Measurements from ENCODE around the gene CCDC198. TPM values are rescaled to one million over a fixed set of nuclear protein-coding genes. Genes with fewer than 3 reads are reported as not detected.
A peak's percentile ranks its signal among the peaks of the same experiment; 100 is the strongest.

Gene CCDC198
- total RNA-seq, 4 donors from 2014 or later: 0.16 to 0.39 TPM; not detected in 2

- Histone ChIP-seq H3K9me3 (no peaks in the 10 kb centered on the region), H3K36me3 (no peaks in the 10 kb centered on the region), H3K27me3 (no peaks in the 10 kb centered on the region), H3K27ac (no peak overlapping the region), H3K4me3 (no peak overlapping the region), H3K4me1 (no peaks in the 10 kb centered on the region)
- in situ Hi-C loops (cut with MboI; ENCODE audit: low sequenced_read_pairs in 4 of 4) (loop anchor here in 1 of 4 donors (25.0 kb wide), 1 partner anchor 571 kb away; no protein-coding TSS in a partner anchor), intact Hi-C loops (cut with DNase I; ENCODE audit: low total_unique reads) (no loop called here)
- ATAC-seq (no peak), DNase-seq (no peak)
- TF ChIP-seq, protein P1, sequence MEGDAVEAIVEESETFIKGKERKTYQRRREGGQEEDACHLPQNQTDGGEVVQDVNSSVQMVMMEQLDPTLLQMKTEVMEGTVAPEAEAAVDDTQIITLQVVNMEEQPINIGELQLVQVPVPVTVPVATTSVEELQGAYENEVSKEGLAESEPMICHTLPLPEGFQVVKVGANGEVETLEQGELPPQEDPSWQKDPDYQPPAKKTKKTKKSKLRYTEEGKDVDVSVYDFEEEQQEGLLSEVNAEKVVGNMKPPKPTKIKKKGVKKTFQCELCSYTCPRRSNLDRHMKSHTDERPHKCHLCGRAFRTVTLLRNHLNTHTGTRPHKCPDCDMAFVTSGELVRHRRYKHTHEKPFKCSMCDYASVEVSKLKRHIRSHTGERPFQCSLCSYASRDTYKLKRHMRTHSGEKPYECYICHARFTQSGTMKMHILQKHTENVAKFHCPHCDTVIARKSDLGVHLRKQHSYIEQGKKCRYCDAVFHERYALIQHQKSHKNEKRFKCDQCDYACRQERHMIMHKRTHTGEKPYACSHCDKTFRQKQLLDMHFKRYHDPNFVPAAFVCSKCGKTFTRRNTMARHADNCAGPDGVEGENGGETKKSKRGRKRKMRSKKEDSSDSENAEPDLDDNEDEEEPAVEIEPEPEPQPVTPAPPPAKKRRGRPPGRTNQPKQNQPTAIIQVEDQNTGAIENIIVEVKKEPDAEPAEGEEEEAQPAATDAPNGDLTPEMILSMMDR (IDR thresholded peaks at IDR 0.05 in 4 of 5, conservative IDR thresholded peaks at IDR 0.05 in 1 of 5): no peak
- no peak for TF ChIP-seq POLR2A (IDR thresholded peaks at IDR 0.05)
Measured at GRCh38 chr14:57491640-57492039, 2.0 kb downstream of the CCDC198 start.

DNA sequence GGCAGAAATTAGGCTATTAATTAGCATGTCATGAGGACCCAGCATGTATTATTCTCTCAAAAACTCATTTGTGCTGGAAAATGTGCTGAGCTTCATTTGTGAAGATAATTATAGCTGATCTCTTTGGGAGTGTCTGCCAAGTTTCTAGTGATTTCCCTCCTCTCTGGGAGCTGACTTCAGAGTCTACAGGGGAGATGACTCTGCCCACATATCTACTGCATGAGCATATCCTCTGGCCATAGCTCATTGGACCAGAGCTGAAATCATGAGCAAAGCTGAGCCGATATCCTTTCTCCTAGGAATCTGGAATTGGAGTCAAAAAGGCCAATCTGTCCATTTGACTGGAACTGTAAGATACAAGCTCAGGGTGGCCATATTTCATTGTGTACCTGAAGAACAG, 5.9 kb downstream of the CCDC198 start:
- in situ Hi-C loops (cut with MboI; ENCODE audit: low sequenced_read_pairs in 4 of 4): loop anchor here (5.0 to 25.0 kb wide), 4 partner anchors 575 to 587 kb away; no protein-coding TSS in a partner anchor
- Histone ChIP-seq H3K4me1 (no peaks in the 10 kb centered on the region), H3K36me3 (no peaks in the 10 kb centered on the region), H3K27ac (no peak overlapping the region), H3K4me3 (no peak overlapping the region), H3K9me3 (no peaks in the 10 kb centered on the region), H3K27me3 (no peaks in the 10 kb centered on the region)
- intact Hi-C loops (cut with DNase I; ENCODE audit: low total_unique reads): loop anchor here (5.0 kb wide), 1 partner anchor 585 kb away; no protein-coding TSS in a partner anchor
- DNase-seq (no peak), ATAC-seq (no peak)
- TF ChIP-seq, protein P1 (IDR thresholded peaks at IDR 0.05 in 4 of 5, conservative IDR thresholded peaks at IDR 0.05 in 1 of 5): no peak
- TF ChIP-seq POLR2A (IDR thresholded peaks at IDR 0.05): no peak

DNA sequence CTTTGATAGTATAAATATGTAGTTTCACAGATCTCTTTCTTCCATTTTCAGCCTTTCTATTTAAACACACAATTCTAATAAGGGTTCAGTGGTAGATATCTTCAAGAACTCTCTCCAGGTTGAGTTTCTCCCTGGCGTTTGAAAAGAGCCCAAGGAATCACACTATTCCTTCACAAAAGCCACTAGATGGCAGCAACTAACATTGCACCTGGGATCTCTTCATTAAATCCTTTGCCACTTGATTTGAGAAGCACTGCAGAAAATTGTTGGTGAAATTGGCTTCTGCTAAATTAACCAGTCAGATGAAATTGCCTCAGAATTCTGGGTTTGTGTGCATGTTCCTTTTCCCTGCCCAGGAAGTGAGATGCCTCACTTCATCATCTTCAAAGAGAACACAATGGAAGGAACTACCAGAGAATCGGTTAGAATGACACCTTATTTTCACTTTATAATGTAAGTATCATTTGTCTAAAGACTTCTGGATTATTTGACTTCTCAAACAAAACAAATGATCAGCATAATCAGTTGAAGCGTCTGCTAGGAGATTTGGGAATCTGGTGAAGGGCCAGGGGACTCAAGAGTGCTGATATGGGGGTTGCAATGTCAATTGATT, 6.8 kb downstream of the CCDC198 start:
- Histone ChIP-seq H3K36me3 (no peaks in the 10 kb centered on the region), H3K4me1 (no peaks in the 10 kb centered on the region), H3K27me3 (no peaks in the 10 kb centered on the region), H3K27ac (no peak overlapping the region), H3K9me3 (no peaks in the 10 kb centered on the region), H3K4me3 (no peak overlapping the region)
- DNase-seq (no peak), ATAC-seq (no peak)
- TF ChIP-seq, protein P1 (IDR thresholded peaks at IDR 0.05 in 4 of 5, conservative IDR thresholded peaks at IDR 0.05 in 1 of 5): peak in 3 of 5 experiments; percentile 12 to 50 (median 40)
- no peak for TF ChIP-seq POLR2A (IDR thresholded peaks at IDR 0.05)
- in situ Hi-C loops (cut with MboI; ENCODE audit: low sequenced_read_pairs in 4 of 4) (loop anchor here (5.0 to 25.0 kb wide), 4 partner anchors 575 to 588 kb away; no protein-coding TSS in a partner anchor), intact Hi-C loops (cut with DNase I; ENCODE audit: low total_unique reads) (loop anchor here (5.0 kb wide), 1 partner anchor 585 kb away; no protein-coding TSS in a partner anchor)

GRCh38 chr14:57485635-57486034, 8.0 kb downstream of the CCDC198 start:
- DNase-seq (no peak), ATAC-seq (no peak)
- intact Hi-C loops (cut with DNase I; ENCODE audit: low total_unique reads): loop anchor here (5.0 kb wide), 1 partner anchor 587 kb away; no protein-coding TSS in a partner anchor
- H3K4me1 ChIP-seq: no peaks in the 10 kb centered on the region
- in situ Hi-C loops (cut with MboI; ENCODE audit: low sequenced_read_pairs in 4 of 4): loop anchor here (5.0 to 25.0 kb wide), 4 partner anchors 577 to 589 kb away; no protein-coding TSS in a partner anchor
- H3K9me3 ChIP-seq: no peaks in the 10 kb centered on the region
- no peaks in the 10 kb centered on the region for H3K36me3 ChIP-seq
- no peaks in the 10 kb centered on the region for H3K27me3 ChIP-seq
- H3K27ac ChIP-seq: no peak overlapping the region
- TF ChIP-seq, protein P1 (IDR thresholded peaks at IDR 0.05 in 4 of 5, conservative IDR thresholded peaks at IDR 0.05 in 1 of 5): no peak
- no peak for TF ChIP-seq POLR2A (IDR thresholded peaks at IDR 0.05)
- no peak overlapping the region for H3K4me3 ChIP-seq
